ENCODE data around the gene ZNF519.

Gene ZNF519

DNA sequence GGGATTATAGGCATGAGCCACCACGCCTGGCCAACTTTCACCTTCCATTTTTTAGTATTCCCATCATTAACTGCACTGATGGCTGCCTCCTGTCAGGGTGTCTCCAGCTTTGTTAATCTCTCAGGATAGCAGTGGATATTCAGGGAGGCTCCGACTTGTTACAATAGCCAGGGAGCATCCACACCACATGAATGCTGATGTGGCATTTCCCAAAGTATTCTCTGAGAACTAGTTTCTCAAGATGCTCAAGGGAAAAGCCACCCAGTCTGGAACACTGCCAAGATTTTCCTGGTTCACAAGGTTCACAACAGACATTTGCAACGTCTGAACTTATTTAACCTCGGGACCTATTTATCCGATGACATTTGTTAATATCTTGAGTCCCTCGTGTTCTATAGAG is 33.8 kb downstream of the ZNF519 start:
- DNase-seq (ENCODE audit: low spot score): no peak

GRCh38 chr18:14097761-14098160 is 34.5 kb downstream of the ZNF519 start:
- no peak for DNase-seq (ENCODE audit: low spot score)

GRCh38 chr18:14093307-14093915 is 38.8 kb downstream of the ZNF519 start:
- DNase-seq (ENCODE audit: low spot score): no peak

DNA sequence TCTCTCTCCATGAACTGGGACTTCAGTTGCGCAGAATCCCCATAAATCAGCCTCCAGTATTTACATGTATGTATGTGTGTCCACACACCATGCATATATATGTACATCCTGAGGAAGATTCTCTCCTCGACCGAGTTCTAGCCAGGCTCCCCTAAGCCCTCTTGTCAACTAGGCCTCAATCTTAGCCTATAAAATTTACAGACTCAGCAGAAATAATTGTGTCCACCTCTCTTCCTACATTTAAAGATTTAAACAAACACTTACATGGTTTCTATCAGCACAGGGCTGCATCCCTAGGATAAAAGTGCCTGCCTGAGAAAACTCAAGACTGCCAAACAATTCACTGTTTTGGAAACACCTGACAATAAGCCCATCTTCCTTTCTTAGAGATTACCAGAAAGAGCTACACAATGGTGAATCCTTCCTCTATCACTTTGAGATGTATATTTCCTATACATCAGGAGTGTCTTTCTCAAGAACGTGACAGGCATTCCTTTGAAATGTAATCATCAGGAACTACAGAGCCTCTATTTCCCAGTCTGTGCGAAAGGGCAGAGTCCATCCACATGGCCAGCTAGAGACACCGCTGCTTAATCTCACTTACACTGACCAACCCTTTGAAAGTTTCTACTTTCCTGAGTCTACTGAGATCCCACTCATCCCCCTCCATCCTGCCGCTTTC is 39.5 kb downstream of the ZNF519 start:
- no peak for DNase-seq (ENCODE audit: low spot score)

DNA sequence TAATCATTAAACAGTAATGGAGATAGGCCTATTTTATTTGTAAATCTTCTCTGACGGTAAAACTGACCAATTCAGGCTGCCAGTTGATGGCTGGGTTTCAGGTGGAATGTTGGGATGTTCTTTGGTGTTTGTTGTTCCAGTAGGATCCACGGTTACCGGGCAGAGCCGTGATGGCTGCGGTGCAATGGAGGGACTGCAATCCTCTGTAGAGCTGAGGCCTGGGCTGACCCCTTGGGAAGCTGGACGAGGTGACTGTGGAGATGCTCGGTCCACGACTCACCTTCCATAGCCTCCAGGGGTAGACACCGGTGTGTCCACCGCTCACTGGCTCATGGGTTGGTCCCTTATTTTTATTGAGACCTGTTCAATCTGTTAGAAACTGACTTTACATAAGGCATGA is 42.5 kb downstream of the ZNF519 start:
- DNase-seq (ENCODE audit: low spot score): no peak

GRCh38 chr18:14089191-14089590 is 43.0 kb downstream of the ZNF519 start:
- no peak for DNase-seq (ENCODE audit: low spot score)

- DNase-seq (ENCODE audit: low spot score): no peak
Measured at GRCh38 chr18:14086458-14087231, 45.6 kb downstream of the ZNF519 start.

DNA sequence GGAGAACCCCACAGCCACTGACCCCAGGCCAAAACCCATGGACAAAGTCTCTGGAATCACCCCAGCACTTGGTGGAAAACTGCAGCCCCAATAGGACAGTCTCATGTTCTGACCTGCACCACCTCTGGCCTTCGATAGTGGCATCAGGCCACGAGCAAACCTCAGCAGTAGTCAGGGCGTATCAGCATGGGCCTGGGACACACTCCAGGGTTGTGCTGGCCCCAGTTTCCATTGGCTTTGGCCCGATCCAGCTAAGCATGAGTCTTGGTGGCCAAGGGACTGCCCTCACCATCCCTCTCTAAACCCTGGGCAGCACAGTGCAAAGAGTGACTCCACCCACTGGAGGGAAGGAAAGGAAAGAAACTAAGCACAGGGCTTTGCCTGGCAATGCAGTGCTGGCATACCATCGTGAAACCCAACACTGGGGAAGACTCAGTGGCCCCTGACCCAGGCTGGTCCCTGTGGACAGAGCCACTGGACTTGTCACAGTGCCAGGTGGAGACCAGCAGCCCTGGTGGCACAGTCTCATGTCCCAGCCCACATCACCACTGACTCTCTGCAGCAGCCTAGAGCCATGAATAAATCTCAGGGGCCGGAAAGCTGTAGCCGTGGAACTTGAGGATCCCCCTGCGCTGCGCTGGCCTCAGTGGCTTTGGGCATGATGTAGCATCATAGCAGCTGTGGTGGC is 46.3 kb downstream of the ZNF519 start:
- DNase-seq (ENCODE audit: low spot score): no peak

DNA sequence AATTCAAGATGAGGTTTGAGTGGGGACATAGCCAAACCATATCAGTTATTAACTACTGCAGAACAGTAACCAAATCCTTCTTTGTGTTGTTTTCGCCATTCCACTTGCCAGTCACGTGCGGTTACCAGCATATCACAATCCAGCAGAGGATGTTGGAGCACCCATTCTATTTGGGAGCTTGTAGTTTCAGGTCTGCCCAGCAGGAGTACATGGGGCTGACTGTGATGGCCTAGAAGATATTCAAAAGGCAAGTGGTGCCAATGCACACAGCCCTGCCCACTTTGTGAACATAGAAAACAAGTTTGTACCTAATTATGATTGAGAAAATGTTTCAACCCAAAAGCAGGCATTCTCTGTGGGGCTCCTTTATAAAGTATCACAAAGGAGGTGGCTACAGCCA is 57.0 kb downstream of the ZNF519 start:
- DNase-seq (ENCODE audit: low spot score): no peak

GRCh38 chr18:14074187-14074586 is 58.0 kb downstream of the ZNF519 start:
- DNase-seq (ENCODE audit: low spot score): no peak

DNA sequence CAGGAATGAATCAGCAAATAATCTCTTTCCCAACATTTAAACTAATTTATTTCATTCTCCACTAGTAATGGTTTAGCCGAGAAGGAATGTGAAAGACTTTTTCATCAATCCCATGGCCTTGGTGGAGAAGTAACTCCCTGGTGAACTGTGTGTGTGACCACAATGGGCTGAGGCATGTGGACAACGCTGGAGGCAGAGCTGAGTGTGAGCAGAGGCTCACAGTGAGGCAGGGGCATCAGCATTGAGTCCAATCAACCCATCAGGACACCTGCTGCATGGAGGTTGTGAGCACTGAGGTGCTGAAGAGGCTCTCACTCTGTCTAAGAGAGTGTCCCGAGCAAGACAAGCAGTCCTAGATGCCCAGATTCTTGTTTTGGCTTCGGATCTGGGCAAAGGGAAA is 78.6 kb downstream of the ZNF519 start:
- no peak for DNase-seq (ENCODE audit: low spot score)
